MCF 10A (cell line): ENCODE results near the gene TMEM14C. TPM values are rescaled to one million over a fixed set of nuclear protein-coding genes. Genes with fewer than 3 reads are reported as not detected.

Experiments
- BruUV-seq: library from RNA; stranded (reverse); fragments of 400-500 nt; replicated peaks from 2 replicates; lab custom pipeline; 2021; lab: Mats Ljungman, UMichigan
- CTCF ChIA-PET: fragments of 300-600 bp; sonication (Branson Sonifier 250); formaldehyde crosslinking; extraction: SDS; loops from one replicate; lab custom pipeline; 2021; ENCODE audit warnings: antibody characterized with exemption, inconsistent platforms; lab: Yijun Ruan, JAX
- POLR2A ChIA-PET: fragments of 300-600, 350-650 bp; sonication (Branson Sonifier 250); formaldehyde crosslinking; extraction: SDS; loops from one replicate; lab custom pipeline; 2020; ENCODE audit warnings: antibody characterized with exemption, inconsistent platforms; lab: Yijun Ruan, JAX
- DNase-seq: peaks from one replicate; pipeline ENCODE4 v3.0.0-alpha.2; 2018; ENCODE audit not compliant: unreplicated experiment
- H3K27ac Mint-ChIP-seq: one replicate; pipeline ENCODE4 v1.8.0; 2022; ENCODE audit warnings: mild to moderate bottlenecking, low read depth, mixed read lengths; ENCODE audit not compliant: unreplicated experiment
- H3K27me3 Mint-ChIP-seq: one replicate; pipeline ENCODE4 v1.8.0; 2022; ENCODE audit warnings: mixed read lengths; ENCODE audit not compliant: insufficient read depth, unreplicated experiment
- H3K36me3 Mint-ChIP-seq: one replicate; pipeline ENCODE4 v1.8.0; 2022; ENCODE audit warnings: mild to moderate bottlenecking, moderate library complexity, mixed read lengths; ENCODE audit not compliant: insufficient read depth, unreplicated experiment
- H3K4me1 Mint-ChIP-seq: one replicate; pipeline ENCODE4 v1.8.0; 2022; ENCODE audit warnings: mixed read lengths; ENCODE audit not compliant: insufficient read depth, unreplicated experiment
- H3K4me3 Mint-ChIP-seq: one replicate; pipeline ENCODE4 v1.8.0; 2022; ENCODE audit warnings: mild to moderate bottlenecking, moderate library complexity, mixed read lengths; ENCODE audit not compliant: unreplicated experiment
- H3K9me3 Mint-ChIP-seq: one replicate; pipeline ENCODE4 v1.8.0; 2022; ENCODE audit warnings: mixed read lengths; ENCODE audit not compliant: unreplicated experiment
- intact Hi-C: fragments of 100-400 bp; cut with micrococcal nuclease; formaldehyde crosslinking; loops from 2 replicates; pipeline ENCODE4 v1.14.1; 2022
- total RNA-seq: library from RNA; stranded (reverse); gene quantifications from 2 replicates; pipeline ENCODE4 v1.2.3, GENCODE V29; 2022
- TF ChIP-seq, protein P1 (sequence below): fragments of 200-600 bp; IDR thresholded peaks from one replicate; pipeline ENCODE4 v1.8.0; 2022; ENCODE audit warnings: antibody characterized with exemption, mild to moderate bottlenecking; ENCODE audit not compliant: unreplicated experiment

Gene TMEM14C
- total RNA-seq, 1 experiment from 2014 or later = 159 TPM

DNA sequence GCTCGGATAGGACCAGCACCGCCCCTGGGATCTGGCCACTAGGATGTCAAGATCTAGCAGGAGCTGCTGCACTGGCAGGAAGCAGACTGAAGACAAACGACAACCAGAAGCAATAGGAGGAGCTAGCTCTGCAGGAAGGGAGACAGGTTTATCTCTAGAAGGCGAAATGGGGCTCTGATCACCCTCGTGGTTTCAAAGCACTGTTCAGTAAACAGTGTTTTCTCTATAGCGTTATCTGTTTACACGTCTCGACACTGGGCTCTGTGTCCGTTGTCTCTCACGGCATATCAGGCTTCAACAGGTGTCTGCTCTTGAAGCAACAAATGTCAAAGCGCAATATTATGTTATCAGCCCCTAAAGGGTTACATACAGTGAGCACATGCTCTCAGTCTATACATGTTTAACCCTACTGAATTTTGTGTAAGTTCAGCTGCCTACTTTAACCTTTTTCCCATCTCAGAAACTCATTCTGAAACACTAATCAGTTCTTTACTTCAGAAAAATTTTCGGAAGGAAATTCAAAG lies 48.6 kb downstream of the TMEM14C start:
- H3K9me3 Mint-ChIP-seq = no peaks in the 10 kb centered on the region
- no TSS peak for BruUV-seq
- POLR2A ChIA-PET = no interaction called here
- H3K36me3 Mint-ChIP-seq = peaks cover 17% of the 10 kb centered on the region
- H3K27ac Mint-ChIP-seq = no peak overlapping the region
- no peak for DNase-seq
- no peak overlapping the region for H3K4me3 Mint-ChIP-seq
- CTCF ChIA-PET = interaction anchor here (1.0 kb wide), 1 partner anchor 72 kb away, joined by 3 read pairs; no protein-coding TSS in a partner anchor
- H3K27me3 Mint-ChIP-seq = no peaks in the 10 kb centered on the region
- TF ChIP-seq, protein P1, sequence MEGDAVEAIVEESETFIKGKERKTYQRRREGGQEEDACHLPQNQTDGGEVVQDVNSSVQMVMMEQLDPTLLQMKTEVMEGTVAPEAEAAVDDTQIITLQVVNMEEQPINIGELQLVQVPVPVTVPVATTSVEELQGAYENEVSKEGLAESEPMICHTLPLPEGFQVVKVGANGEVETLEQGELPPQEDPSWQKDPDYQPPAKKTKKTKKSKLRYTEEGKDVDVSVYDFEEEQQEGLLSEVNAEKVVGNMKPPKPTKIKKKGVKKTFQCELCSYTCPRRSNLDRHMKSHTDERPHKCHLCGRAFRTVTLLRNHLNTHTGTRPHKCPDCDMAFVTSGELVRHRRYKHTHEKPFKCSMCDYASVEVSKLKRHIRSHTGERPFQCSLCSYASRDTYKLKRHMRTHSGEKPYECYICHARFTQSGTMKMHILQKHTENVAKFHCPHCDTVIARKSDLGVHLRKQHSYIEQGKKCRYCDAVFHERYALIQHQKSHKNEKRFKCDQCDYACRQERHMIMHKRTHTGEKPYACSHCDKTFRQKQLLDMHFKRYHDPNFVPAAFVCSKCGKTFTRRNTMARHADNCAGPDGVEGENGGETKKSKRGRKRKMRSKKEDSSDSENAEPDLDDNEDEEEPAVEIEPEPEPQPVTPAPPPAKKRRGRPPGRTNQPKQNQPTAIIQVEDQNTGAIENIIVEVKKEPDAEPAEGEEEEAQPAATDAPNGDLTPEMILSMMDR = no peak
- intact Hi-C loops = no loop called here
- no peaks in the 10 kb centered on the region for H3K4me1 Mint-ChIP-seq

DNA sequence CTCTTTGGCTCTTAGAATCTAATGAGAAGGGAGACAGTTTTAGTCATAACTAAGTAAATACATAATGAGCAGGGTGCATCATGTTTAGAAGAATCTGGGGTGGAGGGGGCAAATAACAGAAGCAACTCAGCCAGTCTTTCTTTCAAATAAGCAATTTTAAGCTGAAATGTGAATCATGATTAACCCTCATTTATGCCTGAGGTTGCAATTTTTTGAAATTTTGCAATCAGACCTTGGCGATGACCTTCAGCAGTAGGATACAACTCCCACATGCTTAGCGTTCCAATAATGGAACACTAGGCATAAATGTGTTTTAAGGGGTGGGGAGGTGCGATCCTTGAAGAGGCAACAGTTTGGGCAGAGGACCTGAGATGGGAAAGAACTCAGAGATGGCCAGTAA lies 55.4 kb downstream of the TMEM14C start:
- Mint-ChIP-seq H3K4me1 (no peaks in the 10 kb centered on the region), H3K27me3 (no peaks in the 10 kb centered on the region)
- CTCF ChIA-PET = no interaction called here

GRCh38 chr6:10779076-10779475 lies 56.2 kb downstream of the TMEM14C start:
- POLR2A ChIA-PET = interaction anchor here (0.9 to 1.1 kb wide), 2 partner anchors 15 to 19 kb away, joined by 3 to 4 read pairs; no protein-coding TSS in a partner anchor
- CTCF ChIA-PET = interaction anchor here (0.6 to 1.4 kb wide), 3 partner anchors 18 to 247 kb away, joined by 3 to 6 read pairs (median 4); no protein-coding TSS in a partner anchor
- TF ChIP-seq, protein P1 = no peak

More for the DNA sequence above, 55.4 kb downstream of the TMEM14C start:
- POLR2A ChIA-PET = interaction anchor here (0.6 to 0.9 kb wide), 2 partner anchors 18 to 43 kb away, joined by 3 read pairs; no protein-coding TSS in a partner anchor
- Mint-ChIP-seq H3K27ac (no peak overlapping the region), H3K36me3 (peaks cover 34% of the 10 kb centered on the region), H3K4me3 (no peak overlapping the region), H3K9me3 (no peaks in the 10 kb centered on the region)
- BruUV-seq = no TSS peak
- no peak for DNase-seq
- intact Hi-C loops = no loop called here
- TF ChIP-seq, protein P1 = no peak

More at GRCh38 chr6:10779076-10779475, 56.2 kb downstream of the TMEM14C start:
- no peak overlapping the region for H3K27ac Mint-ChIP-seq
- no peak overlapping the region for H3K4me3 Mint-ChIP-seq
- H3K36me3 Mint-ChIP-seq = peaks cover 34% of the 10 kb centered on the region
- DNase-seq = no peak
- H3K4me1 Mint-ChIP-seq = no peaks in the 10 kb centered on the region
- no peaks in the 10 kb centered on the region for H3K27me3 Mint-ChIP-seq
- intact Hi-C loops = no loop called here
- H3K9me3 Mint-ChIP-seq = no peaks in the 10 kb centered on the region
- BruUV-seq = no TSS peak

Other genes with a start within 250 kb of the TMEM14C start
- 0.63 and 0.96 TPM in 2 replicates for gene GCNT2, start 201.7 kb upstream of the TMEM14C start, total RNA-seq
- 5.0 and 6.5 TPM in 2 replicates for gene C6orf52, start 28.5 kb upstream of the TMEM14C start, total RNA-seq
- 27.0 and 38.1 TPM in 2 replicates for gene PAK1IP1, start 28.1 kb upstream of the TMEM14C start, total RNA-seq
- 122 and 143 TPM in 2 replicates for gene TMEM14B, start 24.7 kb downstream of the TMEM14C start, total RNA-seq
- not detected in 2 replicates for gene MAK, start 115.5 kb downstream of the TMEM14C start, total RNA-seq
- gene GCM2, start 159.0 kb downstream of the TMEM14C start, total RNA-seq = not detected in 2 replicates
- gene SYCP2L, start 164.0 kb downstream of the TMEM14C start, total RNA-seq = not detected in 2 replicates